Measurements from ENCODE around the gene GID8. TPM values are rescaled to one million over a fixed set of nuclear protein-coding genes. Genes with fewer than 3 reads are reported as not detected.

The GID8 gene
- total and polyA plus RNA-seq, 2 of the 13 experiments (the other 11 are each of a cell fraction or from before 2014, with no cell fraction given) = 39.6 to 59.8 TPM

DNA sequence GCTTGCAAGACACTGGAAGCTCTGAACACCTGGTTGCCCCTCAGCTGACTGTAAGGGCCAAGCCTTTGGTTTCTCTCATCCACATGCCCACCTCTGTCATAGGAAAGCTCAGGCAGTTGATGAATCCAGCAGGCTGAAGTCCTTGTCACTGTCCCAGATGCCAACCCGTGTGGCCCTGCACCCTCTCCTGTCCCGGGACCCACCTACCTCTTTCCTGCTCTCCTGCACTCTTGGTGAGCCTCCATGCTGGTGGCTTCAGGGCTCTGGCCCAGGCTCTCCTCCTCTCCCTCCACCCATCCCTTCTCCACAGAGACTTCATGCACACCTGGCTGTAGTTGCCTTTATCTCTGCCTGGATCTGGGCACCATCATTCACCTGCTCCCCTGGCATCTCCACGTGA lies 4.0 kb upstream of the GID8 start:
- 84% methylated on average over 3 of the region's 3 CpGs for WGBS (ENCODE audit: low lambda C conversion rate)
- Histone ChIP-seq H3K9me3 (ENCODE audit: low read length) (no peaks in the 10 kb centered on the region), H3K36me3 (replicated peaks in 1 of 2; ENCODE audit: control insufficient read depth in 1 of 2, insufficient read depth in 2 of 2, low read length in 2 of 2) (peaks cover 16 to 28% of the 10 kb centered on the region in 2 experiments), H4K20me1 (ENCODE audit: insufficient read depth, low read length) (peaks cover 65% of the 10 kb centered on the region), H3K4me1 (ENCODE audit: insufficient read depth, low read length) (peaks cover 73% of the 10 kb centered on the region), H3K27ac (ENCODE audit: extremely low read length, insufficient read depth, low read length) (no peak overlapping the region), H3K4me2 (ENCODE audit: low read depth, low read length) (peak overlapping the region; percentile 19; the same call in 1 of the 2 replicates), H2AFZ (ENCODE audit: low read length) (no peak overlapping the region), H3K4me3 (replicated peaks in 1 of 3; ENCODE audit: insufficient read depth in 1 of 3, low read depth in 2 of 3, low read length in 3 of 3) (no peak overlapping the region), H3K79me2 (ENCODE audit: insufficient read depth, low read length) (peaks cover 95% of the 10 kb centered on the region), H3K9ac (ENCODE audit: insufficient read depth, low read depth, low read length) (peak overlapping the region; percentile 18; the same call in 1 of the 2 replicates), H3K27me3 (ENCODE audit: control insufficient read depth in 1 of 2, insufficient read depth in 2 of 2, low read length in 2 of 2) (no peaks in the 10 kb centered on the region; a peak in 1 of 5 replicates)
- in situ Hi-C loops (cut with HindIII; ENCODE audit: extremely low pct_ligation_motif_present, low pct_unique_long_range_greater_than_20kb) = no loop called here
- ChIA-PET CTCF (ENCODE audit: low intra/inter-chr PET ratio, low total read pairs) (no interaction called here), POLR2A (interaction anchor here (0.8 to 7.5 kb wide), 4 partner anchors 18 to 62 kb away, joined by 3 to 205 read pairs (median 6); partner anchors contain the start of gene SLC17A9)
- ATAC-seq (no peak), DNase-seq (ENCODE audit: low spot score) (no peak), FAIRE-seq (no peak)
- BruUV-seq (replicated peaks) = no TSS peak
- intact Hi-C loops (cut with micrococcal nuclease; ENCODE audit: unreplicated experiment) = no loop called here
- TF ChIP-seq MTF2 (CRISPR knock-in tag; IDR thresholded peaks at IDR 0.05; ENCODE audit: borderline replicate concordance) = no peak
- TF ChIP-seq, protein P1, sequence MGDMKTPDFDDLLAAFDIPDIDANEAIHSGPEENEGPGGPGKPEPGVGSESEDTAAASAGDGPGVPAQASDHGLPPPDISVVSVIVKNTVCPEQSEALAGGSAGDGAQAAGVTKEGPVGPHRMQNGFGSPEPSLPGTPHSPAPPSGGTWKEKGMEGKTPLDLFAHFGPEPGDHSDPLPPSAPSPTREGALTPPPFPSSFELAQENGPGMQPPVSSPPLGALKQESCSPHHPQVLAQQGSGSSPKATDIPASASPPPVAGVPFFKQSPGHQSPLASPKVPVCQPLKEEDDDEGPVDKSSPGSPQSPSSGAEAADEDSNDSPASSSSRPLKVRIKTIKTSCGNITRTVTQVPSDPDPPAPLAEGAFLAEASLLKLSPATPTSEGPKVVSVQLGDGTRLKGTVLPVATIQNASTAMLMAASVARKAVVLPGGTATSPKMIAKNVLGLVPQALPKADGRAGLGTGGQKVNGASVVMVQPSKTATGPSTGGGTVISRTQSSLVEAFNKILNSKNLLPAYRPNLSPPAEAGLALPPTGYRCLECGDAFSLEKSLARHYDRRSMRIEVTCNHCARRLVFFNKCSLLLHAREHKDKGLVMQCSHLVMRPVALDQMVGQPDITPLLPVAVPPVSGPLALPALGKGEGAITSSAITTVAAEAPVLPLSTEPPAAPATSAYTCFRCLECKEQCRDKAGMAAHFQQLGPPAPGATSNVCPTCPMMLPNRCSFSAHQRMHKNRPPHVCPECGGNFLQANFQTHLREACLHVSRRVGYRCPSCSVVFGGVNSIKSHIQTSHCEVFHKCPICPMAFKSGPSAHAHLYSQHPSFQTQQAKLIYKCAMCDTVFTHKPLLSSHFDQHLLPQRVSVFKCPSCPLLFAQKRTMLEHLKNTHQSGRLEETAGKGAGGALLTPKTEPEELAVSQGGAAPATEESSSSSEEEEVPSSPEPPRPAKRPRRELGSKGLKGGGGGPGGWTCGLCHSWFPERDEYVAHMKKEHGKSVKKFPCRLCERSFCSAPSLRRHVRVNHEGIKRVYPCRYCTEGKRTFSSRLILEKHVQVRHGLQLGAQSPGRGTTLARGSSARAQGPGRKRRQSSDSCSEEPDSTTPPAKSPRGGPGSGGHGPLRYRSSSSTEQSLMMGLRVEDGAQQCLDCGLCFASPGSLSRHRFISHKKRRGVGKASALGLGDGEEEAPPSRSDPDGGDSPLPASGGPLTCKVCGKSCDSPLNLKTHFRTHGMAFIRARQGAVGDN (CRISPR knock-in tag; IDR thresholded peaks at IDR 0.05) = 0 out of 2 replicates have a peak, but pooled peaks have one; percentile 14
- TF ChIP-seq ZMYM4 (CRISPR knock-in tag; IDR thresholded peaks at IDR 0.05) = no peak
- TF ChIP-seq, protein P2, sequence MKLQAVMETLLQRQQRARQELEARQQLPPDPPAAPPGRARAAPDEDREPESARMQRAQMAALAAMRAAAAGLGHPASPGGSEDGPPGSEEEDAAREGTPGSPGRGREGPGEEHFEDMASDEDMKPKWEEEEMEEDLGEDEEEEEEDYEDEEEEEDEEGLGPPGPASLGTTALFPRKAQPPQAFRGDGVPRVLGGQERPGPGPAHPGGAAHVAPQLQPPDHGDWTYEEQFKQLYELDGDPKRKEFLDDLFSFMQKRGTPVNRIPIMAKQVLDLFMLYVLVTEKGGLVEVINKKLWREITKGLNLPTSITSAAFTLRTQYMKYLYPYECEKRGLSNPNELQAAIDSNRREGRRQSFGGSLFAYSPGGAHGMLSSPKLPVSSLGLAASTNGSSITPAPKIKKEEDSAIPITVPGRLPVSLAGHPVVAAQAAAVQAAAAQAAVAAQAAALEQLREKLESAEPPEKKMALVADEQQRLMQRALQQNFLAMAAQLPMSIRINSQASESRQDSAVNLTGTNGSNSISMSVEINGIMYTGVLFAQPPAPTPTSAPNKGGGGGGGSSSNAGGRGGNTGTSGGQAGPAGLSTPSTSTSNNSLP (IDR thresholded peaks at IDR 0.05; ENCODE audit: low read depth, low read length) = no peak
- TF ChIP-seq ZC3H13 (CRISPR knock-in tag; IDR thresholded peaks at IDR 0.05) = no peak
- TF ChIP-seq JUNB (CRISPR knock-in tag; IDR thresholded peaks at IDR 0.05; ENCODE audit: borderline replicate concordance) = 0 out of 2 replicates have a peak, but pooled peaks have one; percentile 7
- TF ChIP-seq TARDBP (CRISPR knock-in tag; IDR thresholded peaks at IDR 0.05) = no peak
- TF ChIP-seq, protein P3, sequence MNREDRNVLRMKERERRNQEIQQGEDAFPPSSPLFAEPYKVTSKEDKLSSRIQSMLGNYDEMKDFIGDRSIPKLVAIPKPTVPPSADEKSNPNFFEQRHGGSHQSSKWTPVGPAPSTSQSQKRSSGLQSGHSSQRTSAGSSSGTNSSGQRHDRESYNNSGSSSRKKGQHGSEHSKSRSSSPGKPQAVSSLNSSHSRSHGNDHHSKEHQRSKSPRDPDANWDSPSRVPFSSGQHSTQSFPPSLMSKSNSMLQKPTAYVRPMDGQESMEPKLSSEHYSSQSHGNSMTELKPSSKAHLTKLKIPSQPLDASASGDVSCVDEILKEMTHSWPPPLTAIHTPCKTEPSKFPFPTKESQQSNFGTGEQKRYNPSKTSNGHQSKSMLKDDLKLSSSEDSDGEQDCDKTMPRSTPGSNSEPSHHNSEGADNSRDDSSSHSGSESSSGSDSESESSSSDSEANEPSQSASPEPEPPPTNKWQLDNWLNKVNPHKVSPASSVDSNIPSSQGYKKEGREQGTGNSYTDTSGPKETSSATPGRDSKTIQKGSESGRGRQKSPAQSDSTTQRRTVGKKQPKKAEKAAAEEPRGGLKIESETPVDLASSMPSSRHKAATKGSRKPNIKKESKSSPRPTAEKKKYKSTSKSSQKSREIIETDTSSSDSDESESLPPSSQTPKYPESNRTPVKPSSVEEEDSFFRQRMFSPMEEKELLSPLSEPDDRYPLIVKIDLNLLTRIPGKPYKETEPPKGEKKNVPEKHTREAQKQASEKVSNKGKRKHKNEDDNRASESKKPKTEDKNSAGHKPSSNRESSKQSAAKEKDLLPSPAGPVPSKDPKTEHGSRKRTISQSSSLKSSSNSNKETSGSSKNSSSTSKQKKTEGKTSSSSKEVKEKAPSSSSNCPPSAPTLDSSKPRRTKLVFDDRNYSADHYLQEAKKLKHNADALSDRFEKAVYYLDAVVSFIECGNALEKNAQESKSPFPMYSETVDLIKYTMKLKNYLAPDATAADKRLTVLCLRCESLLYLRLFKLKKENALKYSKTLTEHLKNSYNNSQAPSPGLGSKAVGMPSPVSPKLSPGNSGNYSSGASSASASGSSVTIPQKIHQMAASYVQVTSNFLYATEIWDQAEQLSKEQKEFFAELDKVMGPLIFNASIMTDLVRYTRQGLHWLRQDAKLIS (CRISPR knock-in tag; IDR thresholded peaks at IDR 0.05) = no peak
- TF ChIP-seq ZNF629 (CRISPR knock-in tag; conservative IDR thresholded peaks at IDR 0.05) = no peak
- TF ChIP-seq MTA3 (CRISPR knock-in tag; IDR thresholded peaks at IDR 0.05) = no peak
- TF ChIP-seq, protein P4, sequence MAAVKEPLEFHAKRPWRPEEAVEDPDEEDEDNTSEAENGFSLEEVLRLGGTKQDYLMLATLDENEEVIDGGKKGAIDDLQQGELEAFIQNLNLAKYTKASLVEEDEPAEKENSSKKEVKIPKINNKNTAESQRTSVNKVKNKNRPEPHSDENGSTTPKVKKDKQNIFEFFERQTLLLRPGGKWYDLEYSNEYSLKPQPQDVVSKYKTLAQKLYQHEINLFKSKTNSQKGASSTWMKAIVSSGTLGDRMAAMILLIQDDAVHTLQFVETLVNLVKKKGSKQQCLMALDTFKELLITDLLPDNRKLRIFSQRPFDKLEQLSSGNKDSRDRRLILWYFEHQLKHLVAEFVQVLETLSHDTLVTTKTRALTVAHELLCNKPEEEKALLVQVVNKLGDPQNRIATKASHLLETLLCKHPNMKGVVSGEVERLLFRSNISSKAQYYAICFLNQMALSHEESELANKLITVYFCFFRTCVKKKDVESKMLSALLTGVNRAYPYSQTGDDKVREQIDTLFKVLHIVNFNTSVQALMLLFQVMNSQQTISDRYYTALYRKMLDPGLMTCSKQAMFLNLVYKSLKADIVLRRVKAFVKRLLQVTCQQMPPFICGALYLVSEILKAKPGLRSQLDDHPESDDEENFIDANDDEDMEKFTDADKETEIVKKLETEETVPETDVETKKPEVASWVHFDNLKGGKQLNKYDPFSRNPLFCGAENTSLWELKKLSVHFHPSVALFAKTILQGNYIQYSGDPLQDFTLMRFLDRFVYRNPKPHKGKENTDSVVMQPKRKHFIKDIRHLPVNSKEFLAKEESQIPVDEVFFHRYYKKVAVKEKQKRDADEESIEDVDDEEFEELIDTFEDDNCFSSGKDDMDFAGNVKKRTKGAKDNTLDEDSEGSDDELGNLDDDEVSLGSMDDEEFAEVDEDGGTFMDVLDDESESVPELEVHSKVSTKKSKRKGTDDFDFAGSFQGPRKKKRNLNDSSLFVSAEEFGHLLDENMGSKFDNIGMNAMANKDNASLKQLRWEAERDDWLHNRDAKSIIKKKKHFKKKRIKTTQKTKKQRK (IDR thresholded peaks at IDR 0.05; ENCODE audit: low read length) = no peak
